Kidney epithelial cell (primary cell): Measurements from ENCODE around the gene GGACT. TPM values are rescaled to one million over a fixed set of nuclear protein-coding genes. Genes with fewer than 3 reads are reported as not detected.

Experiments used
- DNase-seq: peaks from one replicate; pipeline ENCODE4 v3.0.0-alpha.2; 2010; ENCODE audit warnings: low read depth
- H3K27me3 ChIP-seq: 2 replicates; pipeline ENCODE4 v1.6.0; 2011; ENCODE audit warnings: low read length; ENCODE audit not compliant: control insufficient read depth, insufficient read depth
- H3K36me3 ChIP-seq: 2 replicates; pipeline ENCODE4 v1.5.1; 2011; ENCODE audit warnings: low read length; ENCODE audit not compliant: control insufficient read depth, insufficient read depth
- H3K4me3 ChIP-seq: 2 replicates; pipeline ENCODE4 v1.5.1; 2011; ENCODE audit warnings: low read depth, mild to moderate bottlenecking, control low read depth, low read length
- total RNA-seq: library from RNA; depleted of rRNA; stranded (reverse); fragments of >200 nt; gene quantifications from 2 replicates; pipeline ENCODE4 v1.2.3, GENCODE V29; 2015
- TF ChIP-seq, protein P1 (sequence below): IDR thresholded peaks from 2 replicates; pipeline ENCODE4 v1.5.1; 2011; ENCODE audit warnings: mild to moderate bottlenecking, moderate library complexity, low read length, control low read depth, inconsistent platforms; ENCODE audit not compliant: insufficient read depth, poor library complexity, severe bottlenecking

The GGACT gene
- total RNA-seq, 1 donor from 2014 or later = 27.4 TPM

DNA sequence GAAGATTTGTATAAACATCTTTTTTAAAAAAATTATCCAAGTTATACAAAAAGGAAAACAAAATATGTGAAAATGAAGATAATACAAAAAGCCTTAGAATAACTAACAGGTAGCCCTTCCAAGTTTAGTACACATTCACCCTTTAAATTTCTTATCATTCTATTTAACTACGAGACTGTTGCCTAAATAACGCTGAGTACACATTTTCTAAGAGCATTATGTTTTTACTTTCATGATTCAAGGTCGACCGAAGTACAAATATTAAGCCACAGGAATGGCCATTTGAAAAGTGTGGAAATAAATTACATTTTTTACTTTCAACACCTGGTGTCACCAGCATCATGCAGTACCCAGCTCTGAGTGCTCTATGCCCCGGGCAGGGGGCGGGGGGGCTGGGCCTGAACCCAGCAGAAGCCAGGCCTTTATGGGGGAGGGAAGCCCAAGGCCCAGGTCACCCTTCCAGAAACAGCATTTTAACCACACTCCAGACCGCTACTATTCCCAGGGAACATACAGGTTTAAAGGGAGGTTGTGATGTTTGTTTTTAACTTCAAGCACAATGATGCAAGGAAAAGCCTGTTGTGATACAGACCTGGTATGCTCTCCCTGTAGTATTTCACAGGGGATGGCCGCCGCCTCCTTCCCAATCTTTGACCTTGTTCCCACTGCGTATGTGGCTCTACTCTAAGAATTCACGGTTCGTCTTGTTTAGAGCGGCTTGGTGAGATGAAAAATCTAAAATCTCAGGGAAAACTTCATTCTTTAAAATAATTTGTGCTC, 24.0 kb downstream of the GGACT start:
- H3K27me3 ChIP-seq = no peaks in the 10 kb centered on the region
- no peak for DNase-seq
- TF ChIP-seq, protein P1, sequence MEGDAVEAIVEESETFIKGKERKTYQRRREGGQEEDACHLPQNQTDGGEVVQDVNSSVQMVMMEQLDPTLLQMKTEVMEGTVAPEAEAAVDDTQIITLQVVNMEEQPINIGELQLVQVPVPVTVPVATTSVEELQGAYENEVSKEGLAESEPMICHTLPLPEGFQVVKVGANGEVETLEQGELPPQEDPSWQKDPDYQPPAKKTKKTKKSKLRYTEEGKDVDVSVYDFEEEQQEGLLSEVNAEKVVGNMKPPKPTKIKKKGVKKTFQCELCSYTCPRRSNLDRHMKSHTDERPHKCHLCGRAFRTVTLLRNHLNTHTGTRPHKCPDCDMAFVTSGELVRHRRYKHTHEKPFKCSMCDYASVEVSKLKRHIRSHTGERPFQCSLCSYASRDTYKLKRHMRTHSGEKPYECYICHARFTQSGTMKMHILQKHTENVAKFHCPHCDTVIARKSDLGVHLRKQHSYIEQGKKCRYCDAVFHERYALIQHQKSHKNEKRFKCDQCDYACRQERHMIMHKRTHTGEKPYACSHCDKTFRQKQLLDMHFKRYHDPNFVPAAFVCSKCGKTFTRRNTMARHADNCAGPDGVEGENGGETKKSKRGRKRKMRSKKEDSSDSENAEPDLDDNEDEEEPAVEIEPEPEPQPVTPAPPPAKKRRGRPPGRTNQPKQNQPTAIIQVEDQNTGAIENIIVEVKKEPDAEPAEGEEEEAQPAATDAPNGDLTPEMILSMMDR = no peak
- no peak overlapping the region for H3K4me3 ChIP-seq
- peaks cover 1% of the 10 kb centered on the region for H3K36me3 ChIP-seq

DNA sequence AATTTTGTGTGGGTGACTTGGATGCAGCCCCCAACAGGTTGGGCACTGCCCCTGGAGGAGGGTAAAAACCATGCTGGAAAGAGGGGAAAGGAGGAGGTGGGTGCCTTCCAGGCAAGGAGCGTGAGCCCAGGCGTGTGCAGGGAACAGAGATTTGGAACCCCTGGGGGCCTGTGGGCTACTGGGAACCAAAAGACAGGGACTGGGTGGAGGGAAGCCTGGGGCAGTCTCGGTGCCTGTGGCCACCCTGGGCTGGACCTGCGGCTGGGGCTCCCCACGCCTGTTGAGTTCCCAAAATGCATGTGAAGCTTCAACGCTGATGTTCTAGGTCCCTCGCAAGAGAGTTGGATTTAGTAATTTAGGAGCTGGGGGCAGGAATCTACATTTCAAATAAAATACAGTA, 24.8 kb downstream of the GGACT start:
- Histone ChIP-seq H3K4me3 (no peak overlapping the region), H3K27me3 (no peaks in the 10 kb centered on the region), H3K36me3 (peaks cover 1% of the 10 kb centered on the region)
- TF ChIP-seq, protein P1 = no peak
- DNase-seq = no peak

DNA sequence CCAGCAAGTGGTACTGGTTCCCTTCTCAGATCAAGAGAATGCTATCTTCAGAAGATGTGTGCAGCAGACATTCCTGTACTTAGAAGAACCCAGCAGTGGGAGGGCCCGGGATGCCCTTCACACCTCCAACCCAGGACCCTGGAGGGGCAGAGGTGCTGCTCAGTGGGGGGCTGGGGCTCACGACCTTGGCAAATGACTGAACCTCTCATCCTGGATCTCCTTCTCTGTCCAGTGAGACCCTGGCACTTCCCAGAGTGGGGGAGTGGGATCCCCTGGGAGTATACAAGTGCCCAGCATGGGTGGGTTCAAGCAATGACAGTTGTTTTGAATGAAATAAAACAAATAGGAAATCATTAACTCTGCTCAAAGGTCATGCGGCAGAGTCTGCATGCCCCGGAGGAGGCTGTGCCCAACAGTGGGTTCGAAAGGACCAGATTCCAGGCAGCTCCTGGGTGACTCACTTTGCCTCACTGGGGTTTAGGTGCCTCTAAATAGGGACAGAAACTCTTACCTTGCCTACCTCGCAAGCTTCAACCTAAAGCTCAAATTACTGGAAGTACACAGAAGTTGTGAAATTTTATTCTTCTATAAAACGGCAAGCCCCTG, 26.9 kb downstream of the GGACT start:
- no peak overlapping the region for H3K4me3 ChIP-seq
- TF ChIP-seq, protein P1 = no peak
- DNase-seq = no peak
- H3K36me3 ChIP-seq = peaks cover 1% of the 10 kb centered on the region
- no peaks in the 10 kb centered on the region for H3K27me3 ChIP-seq

DNA sequence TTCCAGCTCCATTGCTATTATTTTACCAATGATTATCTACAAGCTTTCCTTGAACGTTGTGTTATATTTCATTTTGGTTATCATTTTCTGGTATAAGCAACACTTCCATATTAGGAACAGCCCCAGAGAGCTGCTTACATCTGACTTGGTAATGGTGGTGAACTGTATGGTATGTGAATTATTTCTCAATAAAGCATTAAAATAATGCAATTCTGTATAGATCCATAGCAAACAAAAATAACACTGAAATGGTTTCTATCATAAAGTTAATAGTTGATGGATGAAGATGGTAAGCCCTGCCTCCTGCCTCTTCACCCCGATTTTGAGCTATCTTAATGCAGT, 27.5 kb downstream of the GGACT start:
- DNase-seq = no peak
- Histone ChIP-seq H3K27me3 (no peaks in the 10 kb centered on the region), H3K36me3 (peaks cover 1% of the 10 kb centered on the region), H3K4me3 (no peak overlapping the region)
- TF ChIP-seq, protein P1 = no peak

DNA sequence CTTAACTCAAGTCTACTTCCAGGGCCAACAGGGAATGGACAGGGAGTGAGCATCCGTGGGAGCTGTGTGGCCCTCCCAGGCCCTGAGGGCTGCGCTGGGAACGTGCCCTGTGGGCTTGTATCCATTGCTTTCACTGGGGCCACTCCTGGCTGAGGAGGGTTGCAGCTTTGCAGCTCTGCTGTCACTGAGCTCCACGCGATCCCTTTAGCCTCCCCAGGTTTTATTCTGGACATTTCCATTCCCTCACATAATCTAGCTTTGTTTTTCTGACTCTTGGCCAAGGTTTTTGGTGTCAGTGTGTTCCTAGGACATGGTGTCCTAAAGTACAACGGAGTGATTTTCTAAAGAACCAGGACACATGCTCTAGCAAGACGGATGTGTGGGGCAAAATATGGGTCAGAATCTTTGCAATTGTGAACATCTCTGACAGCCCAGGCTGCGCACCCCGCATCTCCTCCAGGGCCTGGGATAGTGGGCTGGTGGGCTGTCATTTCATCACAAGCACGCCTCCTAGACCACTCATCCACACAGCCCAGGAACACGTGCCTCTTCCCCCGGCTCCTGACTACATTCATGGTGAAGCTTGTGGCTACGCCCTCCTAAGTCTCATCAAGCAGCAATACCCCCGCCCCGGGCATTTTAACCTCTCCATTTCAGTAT, 28.0 kb downstream of the GGACT start:
- Histone ChIP-seq H3K27me3 (no peaks in the 10 kb centered on the region), H3K4me3 (no peak overlapping the region), H3K36me3 (peaks cover 1% of the 10 kb centered on the region)
- no peak for DNase-seq
- TF ChIP-seq, protein P1 = no peak
